ENCODE data around the gene NPW.
"Not testable (repeated sequence)": the region's sequence is repeated elsewhere in the genome, so short reads cannot be mapped to it uniquely, and the experiment has no call there.

The NPW gene

DNA sequence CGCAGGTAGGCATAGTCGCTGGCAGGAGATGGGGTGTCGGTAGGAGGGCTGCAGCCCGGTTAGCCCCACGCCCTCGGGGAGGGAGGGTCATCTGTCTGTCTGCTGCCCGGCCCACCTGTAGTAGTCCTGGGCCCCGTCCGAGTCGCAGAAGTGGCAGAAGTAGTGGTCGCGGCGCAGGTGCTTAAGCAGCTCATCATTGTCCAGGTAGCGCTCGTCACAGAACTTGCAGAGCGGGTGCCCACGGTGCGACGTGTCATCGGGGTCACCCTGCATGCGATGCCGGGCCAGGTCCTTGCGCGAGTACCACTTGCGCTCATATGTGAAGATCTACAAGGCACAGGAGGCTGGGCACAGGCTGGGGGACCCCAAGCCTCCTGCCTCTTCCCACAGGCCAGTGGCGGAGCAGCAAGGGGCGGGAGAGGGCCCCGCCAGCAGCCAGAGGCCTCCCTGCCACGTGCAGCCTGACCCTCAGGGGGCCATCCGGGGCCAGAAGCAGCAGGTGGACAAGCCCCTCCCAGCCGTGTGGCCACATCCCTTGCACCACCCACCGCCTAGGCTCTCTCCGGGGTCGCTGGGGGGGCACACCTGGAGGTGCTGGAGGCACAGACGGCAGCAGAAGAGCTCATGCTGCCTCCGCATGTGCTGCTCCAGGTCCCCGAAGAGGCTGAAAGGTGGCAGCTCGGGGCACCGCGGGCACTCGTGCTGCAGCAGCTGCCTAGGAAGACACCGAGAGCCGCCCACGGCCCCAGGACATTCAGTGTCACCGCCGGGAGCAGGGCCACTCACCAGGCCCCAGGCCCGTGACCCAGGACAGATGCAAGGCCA lies 17.0 kb upstream of the NPW start:
- DNase-seq, result no peak

DNA sequence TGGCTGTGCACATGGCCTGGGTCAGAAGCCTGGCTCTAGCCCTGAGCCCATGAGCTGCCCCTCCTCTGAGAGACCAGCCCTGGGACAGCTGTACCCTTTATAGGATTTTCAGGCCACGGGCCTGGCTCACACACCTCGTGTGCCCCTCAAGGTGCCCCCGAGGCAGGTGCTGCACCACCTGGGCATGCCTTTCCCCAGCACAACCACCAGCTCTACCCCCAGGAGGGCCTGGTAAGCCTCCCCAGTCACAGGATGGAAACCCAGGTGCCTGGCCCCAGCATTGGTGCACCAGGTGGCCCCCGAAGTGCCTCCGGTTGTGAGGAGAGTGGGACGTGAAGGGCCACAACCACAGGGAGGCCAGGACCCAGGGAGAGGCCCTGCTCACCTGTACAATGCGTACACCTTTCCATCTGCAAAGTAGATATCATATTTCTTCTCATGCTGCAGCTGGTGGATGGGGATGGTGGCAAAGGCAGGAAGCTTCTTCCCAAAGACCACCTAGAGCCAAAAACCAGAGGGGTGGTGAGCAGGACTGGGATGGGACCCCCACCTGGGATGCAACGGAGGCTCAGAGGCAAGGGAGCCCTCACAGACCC lies 16.3 kb upstream of the NPW start:
- DNase-seq, result no peak

GRCh38 chr16:2003827-2004641 lies 15.6 kb upstream of the NPW start:
- peak; percentile 94 for DNase-seq

DNA sequence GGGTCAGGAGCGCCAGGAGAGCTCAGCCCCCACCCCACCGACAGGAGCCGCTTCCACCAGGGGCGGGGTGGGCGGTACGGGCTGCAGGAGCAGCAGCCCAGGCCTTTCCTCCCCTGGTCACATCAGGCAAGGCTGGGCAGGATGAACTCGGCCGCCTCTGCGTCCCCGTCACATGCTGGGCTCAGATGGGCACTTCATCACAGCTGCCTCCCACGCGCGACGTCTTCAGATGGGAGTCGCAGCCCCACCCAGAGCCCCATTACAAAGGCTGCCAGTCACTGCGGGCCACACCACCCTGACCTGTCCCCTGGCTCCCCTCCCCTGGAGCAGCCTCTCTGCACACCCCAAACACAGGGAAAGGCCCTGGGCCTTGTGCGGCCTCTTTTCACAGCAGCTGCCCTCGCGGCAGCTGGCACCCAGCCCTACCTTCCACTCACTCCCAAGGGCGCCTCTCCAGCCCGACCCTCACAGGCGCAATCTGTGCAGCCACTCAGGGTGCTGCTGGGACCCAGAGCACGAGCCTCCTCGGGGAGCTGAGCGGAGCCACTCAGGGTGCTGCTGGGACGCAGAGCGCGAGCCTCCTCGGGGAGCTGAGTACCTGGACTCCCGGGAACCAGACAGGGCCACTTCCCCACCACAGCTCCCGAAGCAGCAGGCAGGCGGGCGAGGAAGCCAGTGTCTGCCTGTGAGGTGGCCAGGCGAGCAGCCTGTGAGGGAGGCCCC lies 14.6 kb upstream of the NPW start:
- DNase-seq, result no peak

DNA sequence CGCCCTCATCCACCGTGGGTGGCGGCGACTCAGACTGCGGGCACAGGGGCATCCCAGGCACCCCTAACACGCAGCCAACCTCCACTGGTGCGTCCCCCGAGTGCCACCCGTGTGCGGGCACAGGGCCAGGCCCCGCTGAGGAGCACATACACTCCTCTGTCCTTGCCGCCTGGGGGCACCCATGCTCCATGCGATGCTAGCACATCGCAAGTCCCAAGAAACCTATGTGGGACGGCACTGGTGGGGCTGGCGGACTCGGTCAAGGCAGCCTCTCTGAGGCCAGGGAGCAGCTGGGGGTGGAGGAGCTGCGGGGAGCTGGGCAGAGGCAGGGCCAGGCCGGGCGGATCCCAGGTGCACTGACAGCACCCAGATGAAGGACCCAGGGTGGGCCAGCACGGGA lies 13.9 kb upstream of the NPW start:
- DNase-seq, result no peak

- DNase-seq, result no peak
Observed at GRCh38 chr16:2006317-2006716, 13.3 kb upstream of the NPW start.

DNA sequence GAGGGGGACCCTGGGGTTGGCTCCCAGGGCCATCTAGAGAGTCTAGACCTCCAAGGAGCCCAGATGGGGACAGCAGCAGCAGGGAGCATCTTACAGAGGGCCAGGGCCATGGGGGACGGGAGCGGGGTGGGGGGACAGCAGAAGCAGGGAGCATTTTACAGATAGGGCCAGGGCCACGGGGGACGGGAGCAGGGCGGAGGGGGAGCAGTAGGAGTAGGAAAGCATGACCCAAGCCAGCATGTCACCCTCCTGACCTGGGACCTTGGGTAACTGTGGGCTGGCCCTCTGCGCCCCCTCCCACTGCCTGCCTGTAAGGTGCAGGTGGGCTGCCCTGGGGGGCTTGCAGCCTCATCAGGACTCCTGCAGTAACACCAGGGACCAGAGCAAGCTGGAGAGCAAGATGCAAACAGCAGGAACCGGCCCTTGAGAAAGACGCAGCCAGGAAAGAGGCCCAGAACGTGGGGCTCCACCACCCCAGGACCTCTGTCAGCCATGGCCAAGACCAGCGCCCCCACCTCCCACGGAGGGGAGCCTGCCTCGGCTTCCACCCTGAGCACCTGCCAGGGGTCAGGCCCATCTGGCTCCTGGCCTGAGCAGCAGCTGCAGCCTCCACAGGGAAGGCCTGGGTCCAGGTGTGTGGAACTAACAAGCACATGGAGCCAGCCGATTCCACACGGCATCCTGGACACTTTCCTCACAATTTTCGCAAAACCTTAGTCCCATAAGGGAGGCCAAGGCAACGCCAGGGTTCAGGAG lies 12.3 kb upstream of the NPW start:
- no peak for DNase-seq

DNA sequence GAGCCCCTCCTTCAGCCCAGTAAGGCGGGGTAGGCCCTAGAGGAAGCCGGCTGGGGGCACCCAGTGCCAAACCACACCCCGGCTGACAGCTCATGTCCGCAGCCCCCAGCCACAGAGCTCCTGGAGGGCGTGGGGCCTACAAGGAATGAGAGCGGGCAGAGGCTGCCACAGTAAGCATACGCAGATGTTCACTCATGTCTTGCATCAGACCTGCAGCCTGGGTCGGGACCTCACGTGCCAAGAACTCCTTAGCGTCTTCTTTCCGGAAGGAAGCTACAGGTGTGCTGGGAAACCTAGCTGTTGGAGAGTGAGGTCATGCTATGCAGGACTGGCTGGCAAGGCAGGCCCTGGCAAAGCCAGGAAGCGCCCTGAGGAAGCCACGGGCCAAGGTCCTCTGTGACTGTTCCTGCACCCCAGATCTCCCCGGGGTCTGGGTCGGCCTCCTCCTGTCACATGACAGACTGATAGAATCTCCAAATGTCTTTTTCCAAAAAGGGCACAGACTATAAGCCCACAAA lies 11.5 kb upstream of the NPW start:
- peak; percentile 45 for DNase-seq

- DNase-seq, result peak; percentile 31
Observed at GRCh38 chr16:2008631-2009163, 10.9 kb upstream of the NPW start.

DNA sequence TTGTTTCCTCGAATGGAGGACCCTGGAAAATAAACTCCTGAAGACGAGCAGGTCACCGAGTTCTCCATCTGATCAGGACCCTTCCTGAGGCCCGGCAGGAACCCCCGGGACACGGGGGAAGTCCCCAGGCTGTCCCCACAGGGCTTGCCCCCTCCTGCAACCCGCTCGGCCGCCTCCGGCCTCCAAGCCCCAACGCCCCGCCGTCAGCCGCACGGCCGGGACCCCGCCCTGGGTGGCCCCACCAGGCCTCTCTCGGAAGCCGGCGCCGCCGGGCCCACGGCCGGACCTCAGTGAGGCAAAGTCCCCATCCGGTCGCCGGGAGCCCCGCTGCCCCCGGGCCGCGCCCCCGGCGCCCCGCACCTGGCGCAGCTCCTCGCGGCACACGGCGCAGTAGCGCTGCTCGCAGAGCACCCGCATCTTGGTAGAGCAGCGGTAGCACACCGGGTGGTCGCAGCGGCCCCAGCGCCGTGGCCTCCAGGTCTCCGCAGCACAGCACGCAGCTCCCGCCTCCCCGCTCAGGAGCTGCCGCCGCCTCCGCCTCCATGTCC lies 10.3 kb upstream of the NPW start:
- peak; percentile 40 for DNase-seq

- DNase-seq, result peak; percentile 92
Observed at GRCh38 chr16:2009791-2010510, 9.6 kb upstream of the NPW start, which contains the start of gene ZNF598. TSS of gene ZNF598 (minus strand) at chr16:2009821.

- not testable (repeated sequence) for DNase-seq
Observed at GRCh38 chr16:2011726-2012125, 7.9 kb upstream of the NPW start.

GRCh38 chr16:2013527-2013926 lies 6.1 kb upstream of the NPW start:
- no peak for DNase-seq

GRCh38 chr16:2015117-2015946 lies 4.3 kb upstream of the NPW start:
- no peak for DNase-seq

DNA sequence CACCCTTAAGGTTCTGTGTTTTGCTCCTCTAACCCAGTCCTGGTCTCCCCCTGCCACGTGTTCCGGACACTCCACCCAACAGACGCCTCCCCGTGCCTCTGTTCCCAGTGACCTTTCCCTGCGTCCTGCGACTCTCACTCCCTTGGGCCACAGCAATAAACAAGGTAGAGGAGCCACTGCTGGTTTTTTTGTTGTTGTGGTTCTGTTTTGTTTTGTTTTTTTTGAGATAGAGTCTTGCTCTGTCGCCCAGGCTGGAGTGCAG lies 3.7 kb upstream of the NPW start:
- DNase-seq, result no peak

DNA sequence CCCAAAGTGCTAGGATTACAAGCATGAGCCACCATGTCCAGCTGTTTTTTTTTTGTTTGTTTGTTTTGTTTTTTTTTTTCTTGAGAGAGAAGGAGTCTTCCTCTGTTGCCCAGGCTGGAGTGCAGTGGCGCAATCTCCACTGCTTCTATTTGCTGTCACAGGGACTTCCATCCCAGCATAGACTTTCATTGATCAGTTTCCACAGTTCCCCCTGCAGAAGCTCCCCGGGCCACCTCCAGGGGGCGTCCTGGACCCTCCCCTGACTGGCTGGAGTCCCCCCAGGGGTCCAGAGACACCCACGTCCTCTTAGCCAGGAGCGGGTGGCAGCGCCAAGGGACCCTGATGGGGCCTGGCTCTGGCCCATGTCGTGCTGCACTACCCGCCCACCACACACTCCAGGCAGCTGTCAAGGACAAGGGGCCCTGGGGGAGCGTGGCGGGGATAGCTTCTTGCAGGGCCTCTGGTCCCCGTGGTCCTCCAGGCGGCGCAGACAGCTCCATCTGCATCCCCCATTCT lies 3.1 kb upstream of the NPW start:
- DNase-seq, result peak; percentile 25

- no peak for DNase-seq
Observed at GRCh38 chr16:2019921-2020831, 591 bp downstream of the NPW start.

GRCh38 chr16:2022723-2023091 lies 3.1 kb downstream of the NPW start:
- no peak for DNase-seq
